Head of caudate nucleus (tissue), 42 donors: ENCODE measurements around the gene ATP6V0E1.
"Not testable (repeated sequence)": the region's sequence is repeated elsewhere in the genome, so short reads cannot be mapped to it uniquely, and the experiment has no call there.

ENCODE experiments used
- DNase-seq, 42 donors: peaks; one replicate each; pipeline versions ENCODE4 v3.0.0 to v3.0.0-alpha.2; 2020 to 2021; ENCODE audit warnings: mixed read lengths in 7 of 42
- intact Hi-C: fragments of 100-400 bp; cut with DNase I; formaldehyde crosslinking; loops from one replicate; pipeline ENCODE4 v1.15.0; 2022

The ATP6V0E1 gene

DNA sequence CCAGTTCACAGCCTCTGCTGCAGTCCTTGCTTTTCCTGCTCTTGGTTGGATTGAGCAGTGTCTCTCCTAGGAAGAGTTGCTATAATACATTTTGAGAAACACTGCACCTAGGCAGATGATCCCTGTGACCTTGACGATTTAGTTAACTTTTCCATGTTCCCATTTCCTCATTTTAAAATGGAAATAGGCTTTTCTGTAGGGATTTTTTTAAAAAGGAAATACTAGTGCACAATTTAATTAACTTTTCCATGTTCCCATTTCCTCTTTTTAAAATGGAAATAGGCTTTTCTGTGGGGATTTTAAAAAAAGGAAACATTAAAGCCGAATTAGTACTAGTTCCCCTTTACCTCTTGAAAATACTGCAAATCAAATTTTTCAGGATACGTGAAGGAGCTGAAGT is 4.7 kb downstream of the ATP6V0E1 start:
- intact Hi-C loops, result loop anchor here (10.0 kb wide), 1 partner anchor 157 kb away; the partner anchor contains the start of gene BNIP1
- DNase-seq, result no peak

DNA sequence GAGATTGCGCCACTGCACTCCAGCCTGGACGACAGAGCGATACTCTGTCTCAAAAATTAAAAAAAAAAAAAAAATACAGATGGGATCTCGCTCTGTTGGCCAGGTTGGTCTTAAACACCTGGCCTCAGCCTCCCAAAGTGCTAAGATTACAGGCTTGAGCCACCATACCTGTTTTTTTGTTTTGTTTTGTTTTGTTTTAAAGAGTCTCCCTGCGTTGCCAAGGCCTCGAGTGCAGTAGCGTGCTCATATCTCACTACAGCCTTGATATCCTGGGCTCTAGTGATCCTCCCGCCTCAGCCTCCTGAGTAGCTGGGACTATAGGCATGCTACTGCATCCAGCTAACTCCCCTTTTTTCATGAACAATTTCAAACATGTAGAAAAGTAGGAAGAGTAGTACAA is 7.2 kb downstream of the ATP6V0E1 start:
- DNase-seq, result no peak
- intact Hi-C loops, result no loop called here

DNA sequence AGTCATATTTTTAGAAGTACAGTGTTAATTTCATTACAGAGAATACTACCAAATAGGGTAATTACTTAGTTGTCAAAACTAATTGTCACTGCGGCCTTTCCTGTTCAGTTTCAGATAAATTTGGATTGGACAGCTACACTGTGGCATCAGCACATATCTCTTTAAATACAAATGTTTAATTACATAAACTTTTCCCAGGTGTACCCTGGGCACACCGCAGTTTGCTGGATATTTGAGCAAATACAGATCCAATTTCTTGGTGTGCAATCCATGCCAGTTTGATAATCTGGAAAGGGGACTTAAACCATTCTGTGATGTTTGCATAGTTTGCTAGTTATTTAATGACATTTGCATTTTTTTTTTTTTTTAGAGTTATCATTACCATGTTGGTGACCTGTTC is 10.8 kb downstream of the ATP6V0E1 start:
- intact Hi-C loops, result no loop called here
- no peak for DNase-seq

DNA sequence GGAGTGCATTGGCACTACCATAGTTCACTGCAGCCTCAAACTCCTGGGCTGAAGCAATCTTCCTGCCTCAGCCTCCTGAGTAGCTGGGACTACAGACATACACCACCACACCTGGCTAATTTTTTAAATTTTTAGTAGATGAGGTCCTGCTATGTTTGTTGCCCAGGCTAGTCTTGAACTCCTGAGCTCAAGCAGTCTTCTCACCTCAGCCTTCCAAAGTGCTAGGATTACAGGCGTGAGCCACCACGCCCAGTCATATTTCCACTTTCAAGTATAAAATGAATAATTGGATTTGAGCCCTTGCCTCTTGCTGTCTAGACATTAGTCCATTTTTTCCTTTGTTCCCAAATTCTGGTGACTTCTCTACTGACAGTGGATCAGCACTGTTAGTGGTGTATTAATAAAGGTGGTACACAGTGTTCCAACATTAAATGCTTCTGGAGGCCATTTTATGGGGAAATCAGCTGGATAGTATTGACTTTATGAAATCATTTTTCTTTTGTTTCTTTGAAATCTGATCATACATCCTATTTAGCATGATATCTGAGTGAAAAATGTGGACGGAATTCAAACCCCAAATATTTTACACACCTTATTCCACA is 15.9 kb downstream of the ATP6V0E1 start:
- no peak for DNase-seq
- intact Hi-C loops, result no loop called here

DNA sequence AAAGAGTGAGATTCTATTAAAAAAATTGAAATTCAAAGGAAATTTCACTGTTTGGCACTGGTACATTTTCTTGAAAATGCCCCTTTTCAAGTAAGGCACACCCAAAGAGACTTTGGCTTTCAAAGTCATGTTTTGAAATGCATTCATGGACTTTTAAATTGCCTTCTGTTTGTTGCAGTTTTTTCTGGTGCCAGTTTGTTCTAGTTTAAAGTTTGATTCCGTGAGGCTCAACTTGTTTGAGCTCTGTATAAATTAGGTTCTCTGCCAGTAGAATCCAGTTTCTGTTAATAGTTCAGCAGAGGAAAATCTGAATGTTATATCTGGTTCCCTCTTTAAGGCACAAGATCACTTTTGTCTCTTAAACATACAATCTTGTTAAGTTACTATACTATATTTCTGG is 16.4 kb downstream of the ATP6V0E1 start:
- intact Hi-C loops, result no loop called here
- no peak for DNase-seq

DNA sequence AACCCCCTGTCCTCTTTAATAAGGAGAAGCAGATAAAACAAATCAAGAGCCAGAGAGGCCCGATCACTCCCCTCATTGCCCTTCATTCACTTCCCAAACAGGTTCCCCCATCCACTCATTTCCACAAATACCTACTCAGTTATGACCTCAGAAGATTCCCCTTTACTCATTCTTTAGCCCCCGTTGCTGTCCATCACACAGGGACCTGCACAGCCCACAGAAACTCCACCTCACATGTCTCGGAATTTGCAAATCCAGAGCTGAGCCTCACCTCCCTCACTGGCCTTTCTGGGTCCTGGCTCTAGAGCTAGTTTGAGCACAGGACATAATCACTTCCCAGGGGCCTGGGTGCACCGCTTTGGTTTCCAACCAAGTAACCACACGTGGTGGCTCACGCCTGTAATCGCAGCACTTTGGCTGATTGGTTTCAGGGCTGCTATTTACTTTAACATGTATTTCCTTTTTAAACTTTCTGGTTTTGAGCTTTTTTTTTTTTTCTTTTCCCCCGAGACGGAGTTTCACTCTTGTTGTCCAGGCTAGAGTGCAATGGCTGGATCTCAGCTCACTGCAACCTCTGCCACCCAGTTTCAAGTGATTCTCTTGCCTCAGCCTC is 17.8 kb downstream of the ATP6V0E1 start:
- intact Hi-C loops, result no loop called here
- DNase-seq, result no peak

DNA sequence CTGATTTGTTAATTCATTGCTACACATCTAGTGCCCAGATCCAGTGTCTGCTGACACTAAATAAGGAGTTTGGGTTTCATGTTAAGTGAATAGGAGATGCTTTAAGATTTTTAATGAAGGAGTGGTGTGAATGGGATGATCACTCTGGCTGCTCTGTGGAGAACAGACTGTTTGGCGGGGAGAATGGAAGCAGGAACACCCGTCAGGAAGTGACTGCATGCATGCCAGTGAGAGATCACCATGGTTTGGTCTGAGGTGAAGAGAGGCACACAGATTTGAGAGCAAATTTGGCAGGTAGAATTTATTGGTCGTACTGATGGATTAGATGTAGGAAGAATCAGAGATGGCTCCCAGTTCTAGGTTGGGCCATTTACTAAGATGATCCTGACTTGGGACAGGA is 19.8 kb downstream of the ATP6V0E1 start:
- intact Hi-C loops, result no loop called here
- DNase-seq, result no peak

DNA sequence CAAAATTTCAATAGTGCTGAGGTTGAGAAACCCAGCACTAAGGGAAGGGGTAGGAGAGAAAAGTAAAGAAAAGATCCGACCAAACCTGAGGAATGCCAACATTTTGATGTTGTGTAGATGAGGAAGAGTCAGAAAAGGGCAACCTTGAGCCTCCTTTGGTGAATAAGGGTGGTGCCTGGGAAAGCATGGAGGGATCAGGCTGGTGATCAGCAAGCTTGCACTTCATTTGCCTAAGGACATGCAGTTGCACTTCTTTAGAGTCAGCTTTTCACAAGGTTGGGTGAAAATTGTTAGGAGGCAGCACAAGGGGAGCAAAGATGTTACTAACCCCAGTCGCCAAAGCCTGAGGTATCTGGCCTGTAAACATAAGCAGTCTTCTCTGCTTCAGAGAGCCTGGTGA is 20.4 kb downstream of the ATP6V0E1 start:
- intact Hi-C loops, result no loop called here
- DNase-seq, result no peak

DNA sequence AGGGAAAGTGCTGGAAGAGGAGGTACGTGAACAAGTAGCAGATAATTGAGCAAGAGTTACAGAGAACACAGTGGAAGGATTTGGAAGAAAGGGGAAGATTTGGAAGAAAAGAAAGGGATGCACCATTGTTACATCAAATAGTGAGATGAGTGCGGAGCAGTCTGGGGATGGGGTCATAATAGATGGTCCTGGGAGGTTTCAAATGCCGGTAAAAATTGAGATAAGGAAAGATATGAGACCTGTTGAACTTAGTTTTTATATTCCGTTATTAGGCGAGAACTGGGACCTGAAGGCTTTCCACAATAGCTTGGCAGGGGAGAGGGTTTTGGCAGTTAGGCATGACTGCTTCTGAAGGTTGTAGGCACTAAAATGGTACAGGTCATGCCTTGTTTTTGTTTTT is 20.9 kb downstream of the ATP6V0E1 start:
- DNase-seq, result no peak
- intact Hi-C loops, result no loop called here

DNA sequence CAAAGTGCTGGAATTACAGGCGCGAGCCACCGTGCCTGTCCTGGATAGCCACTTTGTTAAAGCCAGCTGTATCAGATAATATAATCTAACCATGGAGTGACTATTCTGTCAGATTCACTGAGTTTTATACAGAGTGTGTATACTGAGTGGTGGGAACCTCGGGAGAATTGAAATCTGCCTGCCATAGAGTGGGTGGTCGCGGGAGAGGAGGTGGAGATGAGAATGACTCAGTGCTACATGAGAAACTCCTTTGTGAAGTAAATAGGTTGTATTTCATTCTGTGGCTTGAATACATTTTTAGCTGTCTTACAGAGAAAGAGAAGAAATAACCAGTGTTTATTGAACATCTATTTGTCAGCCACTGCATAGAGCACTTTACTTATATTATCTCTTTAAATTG is 26.4 kb downstream of the ATP6V0E1 start:
- peak in 12 of 42 donors; percentile 17 to 56 (median 34) for DNase-seq
- intact Hi-C loops, result no loop called here

DNA sequence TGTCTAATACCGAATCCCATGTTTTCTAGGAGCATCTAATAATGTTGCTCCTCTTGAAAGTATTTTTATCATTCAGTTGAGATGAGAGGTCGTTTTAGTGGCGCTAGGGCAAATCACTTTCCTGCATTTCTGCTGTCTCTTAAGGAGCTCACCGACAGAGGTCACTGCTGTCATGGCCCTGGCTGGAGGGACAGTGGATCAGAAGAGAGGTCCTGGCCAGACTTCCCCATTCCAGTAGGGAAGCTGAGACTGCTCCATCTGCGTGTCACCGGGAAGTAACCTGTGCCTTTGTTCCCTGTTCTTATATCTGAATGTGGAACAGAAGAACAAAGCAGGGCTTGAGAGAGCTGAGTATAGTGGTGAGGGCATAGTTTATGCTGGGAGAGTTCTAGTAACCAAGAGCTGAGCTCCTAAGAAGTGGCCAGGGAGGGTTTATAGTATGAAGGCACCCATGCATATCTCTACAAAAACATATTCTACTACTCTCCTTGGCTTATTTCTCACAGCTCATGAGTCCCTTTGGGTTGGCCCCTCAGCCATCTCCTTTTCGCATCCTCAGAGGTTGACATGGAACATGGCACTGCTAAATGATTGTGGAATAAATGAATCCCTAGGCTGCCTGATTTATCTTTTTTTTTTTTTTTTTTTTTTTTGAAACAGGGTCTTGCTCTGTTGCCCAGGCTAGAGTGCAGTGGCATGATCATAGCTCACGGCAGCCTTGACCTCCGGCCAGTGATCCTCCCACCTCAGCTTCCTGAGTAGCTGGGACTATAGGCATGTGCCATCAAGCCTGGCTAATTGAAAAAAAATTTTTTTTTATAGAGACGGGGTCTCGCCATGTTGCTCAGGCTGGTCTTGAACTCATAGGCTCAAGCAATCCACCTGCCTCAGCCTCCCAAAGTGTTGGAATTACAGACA is 27.2 kb downstream of the ATP6V0E1 start:
- intact Hi-C loops, result no loop called here
- DNase-seq, result peak; percentile 14 to 82 (median 49)

DNA sequence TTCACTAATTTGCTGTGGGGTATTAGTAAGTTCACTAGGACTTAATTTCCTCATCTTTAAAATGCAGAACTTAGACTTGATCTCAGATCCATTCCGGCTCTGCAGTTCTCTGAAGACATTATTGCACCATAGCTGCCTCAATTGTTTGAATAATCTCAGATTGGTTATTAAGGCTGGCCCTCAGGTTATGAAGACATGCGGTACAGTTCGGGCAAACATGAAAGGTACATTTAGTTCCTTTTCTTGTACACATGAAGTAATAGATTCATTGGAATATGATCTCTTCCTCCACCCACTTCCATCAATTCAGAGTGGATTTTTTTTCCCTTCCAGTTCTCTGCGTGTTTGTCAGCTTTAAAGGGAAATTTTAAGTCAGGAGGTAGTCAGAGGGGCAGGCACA is 28.0 kb downstream of the ATP6V0E1 start:
- intact Hi-C loops, result no loop called here
- DNase-seq, result peak in 2 of 42 donors; percentile 13 to 25

DNA sequence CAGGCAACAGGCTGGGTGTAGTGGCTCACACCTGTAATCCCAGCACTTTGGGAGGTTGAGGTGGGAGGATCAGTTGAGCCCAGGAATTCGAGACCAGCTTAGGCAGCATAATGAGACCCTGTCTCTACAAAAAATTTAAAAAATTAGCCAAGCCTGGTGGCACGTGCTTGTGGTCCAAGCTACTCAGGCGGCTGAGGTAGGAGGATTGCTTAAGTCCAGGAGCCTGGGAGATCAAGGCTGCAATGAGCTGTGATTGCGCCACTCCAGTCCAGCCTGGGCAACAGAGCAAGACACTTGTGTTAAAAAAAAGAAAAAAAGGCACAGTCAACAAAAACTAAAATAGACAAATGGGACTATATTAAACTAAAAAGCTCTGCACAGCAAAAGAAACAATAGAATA is 29.3 kb downstream of the ATP6V0E1 start:
- intact Hi-C loops, result no loop called here
- DNase-seq, result no peak

DNA sequence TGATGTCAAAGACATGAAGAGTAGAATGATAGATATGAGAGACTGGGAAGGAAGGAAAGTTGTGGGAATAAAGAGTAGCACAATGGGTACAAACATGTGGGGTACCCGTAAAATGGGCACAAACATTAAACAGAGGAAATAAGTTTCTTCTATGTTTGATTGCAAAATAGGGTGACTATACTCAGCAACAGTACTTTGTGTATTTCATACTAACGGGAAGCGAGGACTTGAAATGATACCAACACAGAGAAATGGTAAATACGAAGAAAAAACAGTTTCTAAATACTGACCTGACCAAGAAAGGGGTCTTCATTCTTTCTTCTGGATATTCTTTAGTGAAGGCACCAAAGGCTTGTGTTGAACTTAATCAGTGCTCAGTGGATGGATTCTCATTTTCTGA is 31.1 kb downstream of the ATP6V0E1 start:
- no peak for DNase-seq
- intact Hi-C loops, result no loop called here

DNA sequence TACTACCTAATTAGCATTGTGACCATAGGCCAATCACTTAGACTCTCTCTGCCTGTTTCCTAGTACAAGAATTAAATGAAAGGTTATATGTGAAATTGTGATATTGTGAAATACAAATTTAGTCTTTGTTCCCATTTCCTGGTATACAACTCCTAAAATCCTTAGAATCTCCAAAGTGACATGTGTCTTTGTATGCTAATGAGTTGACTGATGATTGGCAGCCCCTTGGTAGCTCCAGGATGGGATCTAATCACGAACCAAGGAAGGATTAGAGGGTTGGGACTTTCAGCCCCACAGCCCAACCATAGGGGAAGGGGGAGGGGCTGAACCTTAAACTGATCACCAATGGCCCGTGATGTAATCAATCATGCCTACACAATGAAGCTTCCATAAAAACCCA is 31.6 kb downstream of the ATP6V0E1 start:
- intact Hi-C loops, result no loop called here
- DNase-seq, result peak in 2 of 42 donors; percentile 16 to 26

DNA sequence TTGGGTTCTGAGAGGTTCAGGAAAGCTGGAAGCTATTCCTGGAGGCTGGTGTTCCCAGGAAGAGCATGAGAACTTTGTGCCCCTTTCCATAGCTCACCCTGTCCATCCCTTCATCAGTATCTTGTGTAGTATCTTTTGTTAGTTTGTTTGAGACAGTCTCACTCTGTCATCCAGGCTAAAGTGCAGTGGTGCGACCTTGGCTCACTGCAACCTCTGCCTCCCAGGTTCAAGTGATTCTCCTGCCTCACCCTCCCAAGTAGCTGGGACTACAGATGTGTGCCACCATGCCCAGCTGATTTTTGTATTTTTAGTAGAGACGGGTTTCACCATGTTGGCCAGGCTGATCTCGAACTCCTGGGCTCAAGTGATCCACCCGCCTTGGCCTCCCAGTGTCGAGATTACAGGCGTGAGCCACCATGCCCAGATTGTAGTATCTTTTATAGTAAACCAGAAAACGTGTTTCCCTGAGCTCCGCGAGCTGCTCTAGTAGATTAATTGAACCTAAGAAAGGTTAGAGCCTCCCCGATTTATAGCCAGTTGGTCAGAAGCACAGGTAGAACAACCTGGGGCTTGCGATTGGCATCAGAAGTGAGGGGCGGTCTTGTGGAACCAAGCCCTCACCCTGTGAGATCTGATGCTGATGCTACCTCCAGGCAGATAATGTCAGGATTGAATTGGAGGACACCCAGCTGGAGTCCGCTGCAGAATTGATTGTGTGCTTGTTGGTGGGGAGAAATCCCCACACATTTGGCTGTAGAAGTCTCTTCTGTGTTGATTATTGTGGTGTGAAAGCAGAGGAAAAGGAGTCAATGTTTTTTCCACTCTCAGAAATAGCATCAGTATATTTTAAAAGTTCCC is 32.3 kb downstream of the ATP6V0E1 start:
- peak in 3 of 42 donors; percentile 15 to 41 (median 30) for DNase-seq
- intact Hi-C loops, result no loop called here

DNA sequence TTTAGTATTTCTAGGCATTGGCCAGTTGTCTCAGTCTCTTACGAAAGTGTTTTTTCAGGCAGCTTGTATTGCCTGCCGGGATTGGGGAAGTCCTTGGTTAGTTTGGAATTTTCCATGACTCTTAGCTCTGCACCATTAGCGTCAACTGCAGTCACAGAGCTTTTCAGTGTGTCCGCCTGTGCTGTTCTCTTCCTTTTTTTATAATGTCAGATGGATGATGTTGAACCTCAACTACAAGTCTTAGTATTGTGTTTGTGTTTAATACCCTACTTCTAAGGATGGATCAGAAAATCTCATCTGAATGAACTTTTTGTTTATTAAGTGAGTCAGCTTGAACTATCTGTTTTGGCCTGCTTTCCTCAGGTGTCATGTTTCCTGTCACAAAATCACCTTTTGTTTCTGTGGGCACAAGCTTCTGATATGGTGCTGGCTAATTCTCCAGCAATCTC is 33.1 kb downstream of the ATP6V0E1 start:
- DNase-seq, result peak in 13 of 42 donors; percentile 22 to 63 (median 38)
- intact Hi-C loops, result no loop called here

DNA sequence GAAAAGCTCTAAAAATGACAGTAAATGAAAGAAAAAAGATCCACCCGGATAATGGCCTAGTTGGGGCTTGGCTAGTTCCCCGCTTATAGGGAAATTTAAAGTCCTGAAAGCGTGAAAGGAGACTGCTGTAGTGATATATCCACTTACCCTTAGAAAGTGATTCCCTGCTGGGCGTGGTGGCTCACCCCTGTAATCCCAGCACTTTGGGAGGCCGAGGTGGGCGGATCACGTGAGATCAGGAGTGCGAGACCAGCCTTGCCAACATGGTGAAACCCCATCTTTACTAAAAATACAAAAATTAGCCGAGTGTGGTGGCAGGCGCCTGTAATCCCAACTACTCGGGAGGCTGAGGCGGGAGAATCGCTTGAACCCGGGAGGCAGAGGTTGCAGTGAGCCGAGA is 33.5 kb downstream of the ATP6V0E1 start:
- intact Hi-C loops, result not testable (repeated sequence)
- peak in 2 of 42 donors; percentile 20 to 27 for DNase-seq

DNA sequence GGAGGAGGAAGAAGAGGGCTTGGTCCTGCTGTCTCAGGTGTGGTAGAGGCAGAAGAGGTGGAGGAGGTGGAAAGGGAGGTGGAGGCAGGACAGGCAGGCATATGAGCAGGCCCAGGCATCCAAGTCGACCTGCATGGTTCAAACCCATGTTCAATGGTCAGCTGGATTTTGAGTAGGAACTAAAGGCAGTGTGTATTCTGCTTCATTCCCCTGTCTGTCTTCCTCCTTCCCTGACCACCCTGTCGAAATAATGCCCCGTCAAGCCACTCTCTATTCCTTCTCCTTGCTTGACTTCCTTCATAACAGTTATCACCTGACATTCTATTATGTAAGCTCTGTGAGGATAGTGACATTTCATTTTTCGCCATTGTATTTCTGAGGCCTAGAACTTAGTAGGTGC is 34.8 kb downstream of the ATP6V0E1 start:
- DNase-seq, result peak in 1 of 42 donors; percentile 41
- intact Hi-C loops, result no loop called here
